GM21528 (cell line): ENCODE data around the gene SLC22A4.
A peak's percentile ranks its signal among the peaks of the same experiment; 100 is the strongest.

Experiments
- ATAC-seq: cut with Tn5 transposase; IDR thresholded peaks from one replicate; pipeline ENCODE4 v1.9.1; 2021; ENCODE audit warnings: mild to moderate bottlenecking, moderate library complexity; ENCODE audit not compliant: unreplicated experiment, low FRiP score

The SLC22A4 gene

GRCh38 chr5:132293992-132294727 lies at the start of gene SLC22A4:
TSS of gene SLC22A4 (plus strand) at chr5:132294394. CDS start at chr5:132294617, 223 bp downstream.
- peak; percentile 69 for ATAC-seq

DNA sequence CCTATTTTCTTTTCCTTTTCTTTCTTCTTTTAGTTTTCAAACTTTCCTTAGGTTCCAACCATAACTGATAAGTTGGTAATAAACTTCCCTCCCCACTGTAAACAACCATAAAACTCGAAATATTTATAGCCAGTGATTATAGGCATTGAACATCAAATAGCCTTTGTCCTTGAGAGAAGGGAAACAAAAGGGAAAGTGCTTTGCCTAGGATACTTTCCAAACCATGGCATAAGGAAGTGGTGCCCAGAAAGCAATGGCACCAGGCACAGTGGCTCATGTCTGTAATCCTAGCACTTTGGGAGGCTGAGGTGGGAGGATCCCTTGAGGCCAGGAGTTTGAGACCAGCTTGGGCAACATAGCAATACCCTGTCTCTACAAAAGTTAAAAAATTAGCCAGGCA lies 48.6 kb upstream of the SLC22A4 start:
- ATAC-seq, result no peak

DNA sequence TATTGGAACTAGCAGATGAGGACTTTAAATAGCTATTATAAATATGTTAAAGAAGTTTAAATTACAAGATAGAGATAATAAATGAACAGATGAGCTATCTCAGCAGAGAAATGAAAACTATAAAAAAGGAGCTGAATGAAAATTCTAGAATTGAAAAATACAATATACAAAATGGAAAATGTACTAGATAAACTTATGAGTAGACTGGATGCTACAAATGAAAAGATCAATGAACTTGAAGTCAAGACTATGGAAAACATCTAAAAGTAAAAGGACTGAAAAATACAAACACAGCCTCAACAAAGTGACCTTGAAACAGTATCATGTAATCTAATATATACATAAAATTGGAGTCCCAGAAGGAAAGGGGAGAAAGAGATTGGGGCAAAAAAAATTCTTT lies 47.4 kb upstream of the SLC22A4 start:
- no peak for ATAC-seq

- ATAC-seq, result no peak
Measured at GRCh38 chr5:132250547-132250946, 43.6 kb upstream of the SLC22A4 start.

DNA sequence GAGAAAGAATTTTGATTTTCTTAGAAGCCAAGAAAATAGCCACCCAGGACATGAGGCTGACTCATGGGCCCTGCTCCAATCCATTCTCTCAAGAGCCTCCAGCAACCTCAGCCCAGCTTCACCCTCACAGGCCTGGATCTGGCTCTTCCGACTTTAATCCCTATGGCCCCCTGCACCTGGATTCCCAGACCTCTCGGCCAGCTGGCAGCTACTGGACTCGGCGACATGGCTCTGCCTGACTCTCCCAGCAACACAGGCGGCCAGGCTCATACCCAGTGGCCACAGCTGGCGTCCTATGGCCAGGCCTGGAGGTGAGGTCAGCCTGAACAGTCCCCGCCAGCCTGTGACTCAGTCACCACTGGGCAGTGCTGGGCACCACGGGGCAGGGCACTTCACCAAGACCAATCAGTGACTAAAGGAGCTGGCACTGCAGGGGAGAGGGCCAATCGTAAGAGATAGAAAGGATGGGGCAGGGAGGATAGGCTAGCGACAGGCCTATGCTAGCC lies 42.9 kb upstream of the SLC22A4 start:
- no peak for ATAC-seq

DNA sequence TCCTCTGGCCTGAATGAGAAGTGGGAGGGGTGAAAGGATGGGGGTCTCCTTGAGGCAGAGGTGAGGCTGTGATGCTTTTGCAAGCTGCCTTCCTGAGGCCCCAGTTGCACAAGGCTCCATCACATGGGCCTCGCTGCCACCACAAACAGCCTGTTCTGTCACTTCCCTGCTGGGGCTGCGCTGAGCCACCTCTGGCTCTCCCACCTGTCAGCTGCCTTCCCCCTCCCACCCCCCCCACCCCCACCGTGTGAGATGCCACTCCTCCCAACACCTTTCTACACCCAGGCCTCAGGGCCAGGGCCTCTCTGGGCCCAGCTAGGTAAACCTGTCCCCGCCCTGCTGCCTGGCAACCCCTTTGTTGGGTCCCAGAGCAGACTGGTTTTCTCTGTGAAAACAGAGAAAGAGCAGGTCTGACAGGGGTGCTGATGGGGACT lies 41.2 kb upstream of the SLC22A4 start:
- ATAC-seq, result no peak

GRCh38 chr5:132253452-132254320 lies 40.5 kb upstream of the SLC22A4 start:
- no peak for ATAC-seq

GRCh38 chr5:132254321-132254977 lies 39.7 kb upstream of the SLC22A4 start:
- ATAC-seq, result no peak

GRCh38 chr5:132256086-132256782 lies 38.0 kb upstream of the SLC22A4 start:
- ATAC-seq, result no peak

DNA sequence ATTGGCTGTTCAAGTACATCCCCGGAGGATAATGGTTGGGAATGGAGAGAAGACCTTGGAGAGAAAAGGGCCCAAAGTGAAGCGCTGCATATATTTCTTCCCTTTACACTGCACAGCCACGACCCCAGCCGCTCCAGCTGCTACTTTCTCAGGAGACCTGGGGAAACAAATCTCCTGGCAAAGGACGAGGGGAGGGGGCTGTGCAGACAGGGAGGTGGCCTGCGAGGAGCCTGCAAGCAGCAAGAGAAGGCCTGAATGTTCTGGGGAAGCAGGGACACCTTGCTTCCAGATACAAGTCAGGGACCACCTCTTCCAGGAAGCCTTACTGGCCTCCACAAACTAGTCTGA lies 37.4 kb upstream of the SLC22A4 start:
- ATAC-seq, result no peak

GRCh38 chr5:132257131-132258101 lies 36.8 kb upstream of the SLC22A4 start, which contains the start of gene PDLIM4:
TSS of gene PDLIM4 (plus strand) at chr5:132257696. CDS start at chr5:132257735, 39 bp downstream.
- ATAC-seq, result no peak

GRCh38 chr5:132258102-132259068 lies 35.8 kb upstream of the SLC22A4 start:
- no peak for ATAC-seq

- ATAC-seq, result no peak
Measured at GRCh38 chr5:132259069-132259851, 34.9 kb upstream of the SLC22A4 start.

- no peak for ATAC-seq
Measured at GRCh38 chr5:132260051-132260450, 34.1 kb upstream of the SLC22A4 start.

GRCh38 chr5:132260714-132261551 lies 33.3 kb upstream of the SLC22A4 start:
- ATAC-seq, result no peak
